ELR (cell line): Measurements from ENCODE around the gene SCGB1D2.

ENCODE experiments used
- DNase-seq: peaks from one replicate; pipeline ENCODE4 v3.0.0-alpha.2; 2015; ENCODE audit warnings: low read depth

The SCGB1D2 gene

GRCh38 chr11:62260261-62260953, 18.4 kb downstream of the SCGB1D2 start:
- no peak for DNase-seq

GRCh38 chr11:62264004-62264403, 22.0 kb downstream of the SCGB1D2 start:
- peak; percentile 53 for DNase-seq

GRCh38 chr11:62266558-62266957, 24.5 kb downstream of the SCGB1D2 start:
- DNase-seq: peak; percentile 44

GRCh38 chr11:62267050-62267449, 25.0 kb downstream of the SCGB1D2 start:
- no peak for DNase-seq

GRCh38 chr11:62267576-62267975, 25.5 kb downstream of the SCGB1D2 start:
- DNase-seq: no peak

GRCh38 chr11:62269654-62270278, 27.7 kb downstream of the SCGB1D2 start, which contains the start of gene SCGB2A2:
Gene SCGB2A2, plus strand, starts transcription at chr11:62270158. Its CDS starts 59 bp downstream, at chr11:62270217.
- peak; percentile 3 for DNase-seq

- no peak for DNase-seq
Measured at GRCh38 chr11:62273284-62273683, 31.2 kb downstream of the SCGB1D2 start.

GRCh38 chr11:62273789-62274275, 31.8 kb downstream of the SCGB1D2 start:
- no peak for DNase-seq

- no peak for DNase-seq
Measured at GRCh38 chr11:62280452-62280851, 38.4 kb downstream of the SCGB1D2 start.
